Body of pancreas (tissue), 4 donors: ENCODE data around the gene TLX2. TPM values are rescaled to one million over a fixed set of nuclear protein-coding genes. Genes with fewer than 3 reads are reported as not detected.

Experiments
- ATAC-seq: fragments of 150-250 bp; one replicate; pipeline ENCODE4 v1.9.1; 2016
- DNase-seq, 4 donors: peaks; one replicate each; pipeline ENCODE4 v3.0.0-alpha.2; 2019
- H3K27ac ChIP-seq, 4 donors: fragments of 200-600 bp; sonication (generic); 1 replicate in 3 of 4; 2 replicates in 1 of 4; pipeline versions ENCODE4 v1.5.1 to v1.6.1; 2016 to 2019; ENCODE audit warnings: mild to moderate bottlenecking in 1 of 4, mixed read lengths in 1 of 4, moderate library complexity in 1 of 4
- H3K27me3 ChIP-seq, 2 donors: fragments of 200-600 bp; sonication (generic); one replicate each; pipeline ENCODE4 v1.6.0; 2016; ENCODE audit warnings: mild to moderate bottlenecking in 1 of 2
- H3K36me3 ChIP-seq, 2 donors: fragments of 200-600 bp; sonication (generic); replicated peaks in 1 of 2; 2 replicates each; pipeline ENCODE4 v1.5.1; 2016; ENCODE audit warnings: low read depth in 2 of 2; ENCODE audit not compliant: insufficient read depth in 1 of 2
- H3K4me1 ChIP-seq: fragments of 200-600 bp; sonication (generic); one replicate; pipeline ENCODE4 v1.6.0; 2016
- H3K4me3 ChIP-seq, 2 donors: fragments of 200-600 bp; sonication (generic); 1 replicate in 1 of 2; 2 replicates in 1 of 2; pipeline ENCODE4 v1.5.1; 2016 to 2019
- H3K9me3 ChIP-seq, 3 donors: fragments of 200-600 bp; sonication (generic); 1 replicate in 2 of 3; 2 replicates in 1 of 3; pipeline ENCODE4 v1.5.1; 2016
- CTCF ChIP-seq, 7 experiments: fragments of 450-650 bp in 4 of 7; fragments of 200-600 bp in 3 of 7; sonication (generic) in 3 of 7; IDR thresholded peaks; one replicate each; pipeline ENCODE4 v1.5.1; 2016 to 2019; ENCODE audit warnings: antibody characterized with exemption in 7 of 7
- POLR2A ChIP-seq, 3 donors: fragments of 450-650 bp; IDR thresholded peaks; one replicate each; pipeline ENCODE4 v1.6.1; 2016; ENCODE audit warnings: antibody characterized with exemption in 3 of 3, mild to moderate bottlenecking in 2 of 3
- WGBS, 2 donors: methylation state at CpG; one replicate each; pipeline ENCODE4 v1.1.5; 2017; 5-methylcytosine and 5-hydroxymethylcytosine counted together
- intact Hi-C: fragments of 100-400 bp; cut with DNase I; formaldehyde crosslinking; loops from one replicate; pipeline ENCODE4 v1.15.1; 2023
- total RNA-seq, 2 donors: library from RNA; depleted of rRNA; stranded (reverse); fragments of >200 nt; gene quantifications; one replicate each; pipeline ENCODE4 v1.1.0, GENCODE V29; 2016

Gene TLX2
- total RNA-seq, 2 donors from 2014 or later: not detected

GRCh38 chr2:74489906-74490305, 24.3 kb upstream of the TLX2 start:
- no peaks in the 10 kb centered on the region for H3K27me3 ChIP-seq
- ATAC-seq: no peak
- WGBS, 2 donors: 94 to 96% methylated on average over 7 to 9 of the region's 9 CpGs
- no peak for DNase-seq
- H3K36me3 ChIP-seq: peaks cover 0 to 28% of the 10 kb centered on the region in 2 donors
- H3K27ac ChIP-seq: no peak overlapping the region
- H3K4me1 ChIP-seq: no peaks in the 10 kb centered on the region
- no peaks in the 10 kb centered on the region for H3K9me3 ChIP-seq
- TF ChIP-seq POLR2A (IDR thresholded peaks at IDR 0.05): no peak
- TF ChIP-seq CTCF (IDR thresholded peaks at IDR 0.05): no peak
- no peak overlapping the region for H3K4me3 ChIP-seq
- intact Hi-C loops: loop anchor here (5.0 kb wide), 3 partner anchors 37 to 97 kb away; partner anchors contain the start of genes AUP1, DQX1 and HTRA2

- ATAC-seq (no peak), DNase-seq (no peak)
- Histone ChIP-seq H3K4me3 (no peak overlapping the region), H3K27me3 (no peaks in the 10 kb centered on the region), H3K27ac (no peak overlapping the region), H3K9me3 (no peaks in the 10 kb centered on the region), H3K36me3 (peaks cover 0 to 28% of the 10 kb centered on the region in 2 donors), H3K4me1 (no peaks in the 10 kb centered on the region)
- intact Hi-C loops: loop anchor here (5.0 kb wide), 2 partner anchors 35 to 95 kb away; partner anchors contain the start of genes AUP1, DQX1 and HTRA2
- WGBS, 2 donors: 92 to 97% methylated on average over 8 to 12 of the region's 12 CpGs
- no peak for TF ChIP-seq CTCF (IDR thresholded peaks at IDR 0.05)
- TF ChIP-seq POLR2A (IDR thresholded peaks at IDR 0.05): no peak
Measured at GRCh38 chr2:74491648-74492544, 22.4 kb upstream of the TLX2 start.

- DNase-seq: no peak
- WGBS, 2 donors: 93% methylated on average over 3 of the region's 3 CpGs
- ATAC-seq: no peak
- Histone ChIP-seq H3K27ac (no peak overlapping the region), H3K9me3 (no peaks in the 10 kb centered on the region), H3K36me3 (peaks cover 0 to 28% of the 10 kb centered on the region in 2 donors), H3K27me3 (no peaks in the 10 kb centered on the region), H3K4me3 (no peak overlapping the region), H3K4me1 (peaks cover 11% of the 10 kb centered on the region)
- TF ChIP-seq POLR2A (IDR thresholded peaks at IDR 0.05): no peak
- TF ChIP-seq CTCF (IDR thresholded peaks at IDR 0.05): no peak
- intact Hi-C loops: loop anchor here (5.0 kb wide), 2 partner anchors 34 to 94 kb away; partner anchors contain the start of genes AUP1, DQX1 and HTRA2
Measured at GRCh38 chr2:74493546-74493945, 20.7 kb upstream of the TLX2 start.

- Histone ChIP-seq H3K4me1 (peaks cover 25% of the 10 kb centered on the region), H3K36me3 (peaks cover 0 to 26% of the 10 kb centered on the region in 2 donors), H3K4me3 (no peak overlapping the region), H3K9me3 (no peaks in the 10 kb centered on the region), H3K27ac (no peak overlapping the region), H3K27me3 (peaks cover 0 to 5% of the 10 kb centered on the region in 2 donors)
- DNase-seq: no peak
- 90 to 93% methylated on average over 1 of the region's 1 CpG for WGBS, 2 donors
- TF ChIP-seq POLR2A (IDR thresholded peaks at IDR 0.05) (no peak), CTCF (IDR thresholded peaks at IDR 0.05) (no peak)
- intact Hi-C loops: no loop called here
- no peak for ATAC-seq
Measured at GRCh38 chr2:74495440-74495839, 18.8 kb upstream of the TLX2 start.
